Colonic mucosa (tissue), 4 donors: ENCODE measurements around the gene PLEKHM3. TPM values are rescaled to one million over a fixed set of nuclear protein-coding genes. Genes with fewer than 3 reads are reported as not detected.
A peak's percentile ranks its signal among the peaks of the same experiment; 100 is the strongest.

Experiments used
- DNase-seq: peaks from one replicate; pipeline ENCODE4 v3.0.0-alpha.2; 2020
- H3K27ac ChIP-seq: fragments of 200-600 bp; one replicate; pipeline ENCODE4 v1.8.0; 2021
- H3K27me3 ChIP-seq: fragments of 200-600 bp; one replicate; pipeline ENCODE4 v1.8.0; 2021
- H3K36me3 ChIP-seq: fragments of 200-600 bp; one replicate; pipeline ENCODE4 v1.8.0; 2021
- H3K4me1 ChIP-seq: fragments of 200-600 bp; one replicate; pipeline ENCODE4 v1.8.0; 2021; ENCODE audit warnings: mild to moderate bottlenecking
- H3K4me3 ChIP-seq: fragments of 200-600 bp; one replicate; pipeline ENCODE4 v1.8.0; 2021
- H3K9ac ChIP-seq, 2 donors: one replicate each; pipeline ENCODE4 v1.7.0; 2013; ENCODE audit warnings: control low read depth in 2 of 2, low read depth in 2 of 2, low read length in 2 of 2
- H3K9me3 ChIP-seq: fragments of 200-600 bp; one replicate; pipeline ENCODE4 v1.8.0; 2021
- CTCF ChIP-seq: fragments of 200-600 bp; IDR thresholded peaks from one replicate; pipeline ENCODE4 v1.8.0; 2022; ENCODE audit warnings: antibody characterized with exemption, mild to moderate bottlenecking
- intact Hi-C: fragments of 100-400 bp; cut with DNase I; formaldehyde crosslinking; loops from one replicate; pipeline ENCODE4 v1.14.1; 2022
- total RNA-seq, 2 donors: library from RNA; stranded (reverse); fragmentation: NEBNext Ultra II Directional in 1 of 2; extraction: Animal tissue kit (Norgen Biotek cat#: 25700) in 1 of 2; gene quantifications; one replicate each; pipeline ENCODE4 v1.2.1, GENCODE V29; 2021
- donor health status: healthy.
- donor health status: DM: no; HTN: no; CAD: no.
- donor health status: DM: no; HTN: no; CAD: no.

Gene PLEKHM3
- total RNA-seq, 2 donors from 2014 or later = 5.7 to 8.3 TPM

GRCh38 chr2:207869784-207870778, 155.2 kb downstream of the PLEKHM3 start:
- Histone ChIP-seq H3K27ac (peak overlapping the region; percentile 4), H3K27me3 (no peaks in the 10 kb centered on the region), H3K9ac (no peak overlapping the region), H3K9me3 (no peaks in the 10 kb centered on the region), H3K36me3 (no peaks in the 10 kb centered on the region), H3K4me3 (no peak overlapping the region), H3K4me1 (peaks cover under 1% of the 10 kb centered on the region)
- TF ChIP-seq CTCF = no peak
- intact Hi-C loops = no loop called here
- DNase-seq = peak; percentile 37

DNA sequence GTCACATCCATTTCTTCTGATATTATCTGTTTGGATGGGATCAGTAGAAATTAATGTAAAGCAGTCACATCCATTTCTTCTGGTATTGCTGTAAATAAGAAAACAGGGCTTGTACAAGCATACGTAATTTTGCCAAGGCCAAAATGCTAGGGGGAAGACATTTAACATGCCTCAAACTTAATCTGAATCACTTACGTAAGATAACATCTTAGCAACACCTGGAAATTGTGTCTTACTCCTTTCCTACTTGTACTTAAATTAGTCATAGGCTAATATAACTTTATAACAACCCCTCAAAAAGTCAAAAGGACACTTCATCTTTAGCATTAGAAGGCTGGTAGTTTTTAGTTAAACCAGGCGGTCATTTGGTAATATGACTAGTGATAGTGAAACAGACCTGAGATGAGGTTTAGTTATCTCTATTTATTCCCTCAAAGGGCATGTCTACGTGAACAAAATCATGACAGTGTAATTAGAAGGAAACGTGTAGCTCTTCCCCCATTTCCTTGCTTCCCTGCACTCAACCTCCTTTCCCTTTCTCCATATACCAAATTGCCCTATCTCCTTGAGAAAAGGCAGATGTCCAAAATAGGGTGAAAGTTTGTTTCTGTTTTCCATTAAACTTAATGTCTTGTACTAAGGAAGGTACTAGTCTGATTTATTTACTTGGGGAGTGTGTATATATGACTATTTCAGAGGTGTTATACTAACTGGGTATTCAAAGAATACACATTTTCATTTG, 156.3 kb downstream of the PLEKHM3 start:
- Histone ChIP-seq H3K27ac (peak overlapping the region; percentile 4), H3K4me1 (no peaks in the 10 kb centered on the region), H3K9ac (no peak overlapping the region), H3K36me3 (no peaks in the 10 kb centered on the region), H3K27me3 (no peaks in the 10 kb centered on the region), H3K4me3 (no peak overlapping the region), H3K9me3 (no peaks in the 10 kb centered on the region)
- no peak for TF ChIP-seq CTCF
- intact Hi-C loops = no loop called here
- DNase-seq = no peak

DNA sequence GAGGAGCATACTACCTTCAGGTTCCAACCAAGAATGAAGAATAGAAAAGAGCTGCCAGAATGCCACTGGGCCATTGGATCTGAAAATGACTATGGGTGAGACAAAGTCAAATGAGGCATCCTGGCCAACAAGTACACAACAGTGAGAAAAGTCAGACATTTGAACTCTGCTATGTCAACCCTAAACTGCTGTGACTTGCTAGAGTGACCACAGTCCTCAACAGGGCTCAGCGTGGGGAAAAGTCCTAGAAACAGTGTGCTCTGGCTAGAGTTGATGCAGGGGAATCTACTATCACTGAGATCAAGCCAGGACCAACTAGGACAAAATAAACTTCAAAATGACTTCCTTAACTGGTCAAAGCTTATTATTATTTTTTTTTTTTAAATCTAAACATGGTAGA, 157.4 kb downstream of the PLEKHM3 start:
- Histone ChIP-seq H3K9ac (no peak overlapping the region), H3K4me3 (no peak overlapping the region), H3K4me1 (no peaks in the 10 kb centered on the region), H3K27ac (no peak overlapping the region), H3K27me3 (no peaks in the 10 kb centered on the region), H3K36me3 (no peaks in the 10 kb centered on the region), H3K9me3 (no peaks in the 10 kb centered on the region)
- intact Hi-C loops = no loop called here
- no peak for DNase-seq
- no peak for TF ChIP-seq CTCF

GRCh38 chr2:207867056-207867455, 158.3 kb downstream of the PLEKHM3 start:
- H3K27ac ChIP-seq = no peak overlapping the region

More at GRCh38 chr2:207867056-207867455, 158.3 kb downstream of the PLEKHM3 start:
- DNase-seq = no peak
- no peaks in the 10 kb centered on the region for H3K27me3 ChIP-seq
- no peaks in the 10 kb centered on the region for H3K36me3 ChIP-seq
- intact Hi-C loops = no loop called here
- H3K4me3 ChIP-seq = no peak overlapping the region
- H3K9me3 ChIP-seq = no peaks in the 10 kb centered on the region
- H3K9ac ChIP-seq = no peak overlapping the region
- no peak for TF ChIP-seq CTCF
- H3K4me1 ChIP-seq = no peaks in the 10 kb centered on the region
